OCI-LY1 (cell line): ENCODE measurements around the gene ST6GALNAC6.

Source experiments
- H2AFZ ChIP-seq: fragments of 200-600 bp; sonication (generic), shearing (Covaris generic); 2 replicates; pipeline ENCODE4 v1.6.0; 2014; ENCODE audit warnings: antibody characterized with exemption, mild to moderate bottlenecking, low read length
- H3F3A ChIP-seq: fragments of 200-600 bp; sonication (generic), shearing (Covaris generic); 2 replicates; pipeline ENCODE4 v1.6.0; 2014; ENCODE audit warnings: mild to moderate bottlenecking, antibody characterized with exemption, low read length, moderate library complexity; ENCODE audit not compliant: insufficient read depth
- H3K27ac ChIP-seq: fragments of 200-600 bp; sonication (generic); 2 replicates; pipeline ENCODE4 v1.5.1; 2014; ENCODE audit warnings: low read length, mixed run types, mild to moderate bottlenecking, low read depth; ENCODE audit not compliant: poor library complexity, severe bottlenecking
- H3K27me3 ChIP-seq: fragments of 200-600 bp; sonication (generic); 2 replicates; pipeline ENCODE4 v1.6.0; 2014; ENCODE audit warnings: antibody characterized with exemption, mild to moderate bottlenecking, low read length, moderate library complexity; ENCODE audit not compliant: insufficient read depth
- H3K36me3 ChIP-seq: fragments of 200-600 bp; sonication (generic); 2 replicates; pipeline ENCODE4 v1.6.1; 2014; ENCODE audit warnings: mild to moderate bottlenecking, antibody characterized with exemption, low read length, moderate library complexity, mixed read lengths; ENCODE audit not compliant: insufficient read depth
- H3K4me1 ChIP-seq: fragments of 200-600 bp; sonication (generic); 2 replicates; pipeline ENCODE4 v1.5.1; 2014; ENCODE audit warnings: mild to moderate bottlenecking, low read length, moderate library complexity; ENCODE audit not compliant: insufficient read depth, severe bottlenecking
- H3K4me2 ChIP-seq: fragments of 200-600 bp; sonication (generic), shearing (Covaris generic); 2 replicates; pipeline ENCODE4 v1.6.1; 2014; ENCODE audit warnings: low read length
- H3K4me3 ChIP-seq: fragments of 200-600 bp; sonication (generic); 2 replicates; pipeline ENCODE4 v1.5.1; 2014; ENCODE audit warnings: low read length, low read depth, mild to moderate bottlenecking, mixed read lengths; ENCODE audit not compliant: poor library complexity, severe bottlenecking
- H3K79me2 ChIP-seq: fragments of 200-600 bp; shearing (Covaris generic); 2 replicates; pipeline ENCODE4 v1.6.1; 2016; ENCODE audit warnings: mixed run types, low read length, mixed read lengths; ENCODE audit not compliant: insufficient read depth
- H3K9ac ChIP-seq: fragments of 200-600 bp; sonication (generic), shearing (Covaris generic); 2 replicates; pipeline ENCODE4 v1.6.1; 2014; ENCODE audit warnings: mild to moderate bottlenecking, low read length, mixed read lengths
- H3K9me2 ChIP-seq: fragments of 200-600 bp; sonication (generic), shearing (Covaris generic); 2 replicates; pipeline ENCODE4 v1.6.1; 2014; ENCODE audit warnings: low read depth, mild to moderate bottlenecking, low read length, mixed read lengths
- H3K9me3 ChIP-seq: fragments of 200-600 bp; shearing (Covaris generic); 2 replicates; pipeline ENCODE4 v1.6.1; 2014; ENCODE audit warnings: low read length, mixed read lengths
- H4K20me1 ChIP-seq: fragments of 200-600 bp; sonication (generic), shearing (Covaris generic); 2 replicates; pipeline ENCODE4 v1.6.0; 2016; ENCODE audit warnings: mild to moderate bottlenecking, low read length; ENCODE audit not compliant: insufficient read depth
- CTCF ChIP-seq: fragments of 200-600 bp; sonication (generic), shearing (Covaris generic); IDR thresholded peaks from 2 replicates; pipeline ENCODE4 v1.5.1; 2017; ENCODE audit warnings: mild to moderate bottlenecking, antibody characterized with exemption, low read length, moderate library complexity, mixed read lengths
- EZH2 ChIP-seq: fragments of 200-600 bp; sonication (generic), shearing (Covaris generic); IDR thresholded peaks from 2 replicates; pipeline ENCODE4 v1.8.0; 2017; ENCODE audit warnings: borderline replicate concordance, mixed run types, mild to moderate bottlenecking, antibody characterized with exemption, low read length, moderate library complexity, mixed read lengths

Gene ST6GALNAC6

GRCh38 chr9:127924736-127925444 lies 25.5 kb upstream of the ST6GALNAC6 start:
- Histone ChIP-seq H3K4me1 (peaks cover 24% of the 10 kb centered on the region), H3K36me3 (no peaks in the 10 kb centered on the region), H3F3A (no peaks in the 10 kb centered on the region), H3K9me2 (no peaks in the 10 kb centered on the region), H3K9me3 (no peaks in the 10 kb centered on the region), H3K9ac (no peak overlapping the region), H3K4me3 (no peak overlapping the region), H3K79me2 (no peaks in the 10 kb centered on the region), H3K4me2 (no peak overlapping the region), H3K27ac (no peak overlapping the region), H2AFZ (no peak overlapping the region), H4K20me1 (no peaks in the 10 kb centered on the region), H3K27me3 (peaks cover 9% of the 10 kb centered on the region)
- TF ChIP-seq EZH2 (no peak), CTCF (no peak)

- no peak overlapping the region for H3K27ac ChIP-seq
- H3K9me2 ChIP-seq, result no peaks in the 10 kb centered on the region
- H3K9ac ChIP-seq, result no peak overlapping the region
- peaks cover 23% of the 10 kb centered on the region for H3K4me1 ChIP-seq
- H3K9me3 ChIP-seq, result no peaks in the 10 kb centered on the region
- no peak overlapping the region for H3K4me2 ChIP-seq
- no peaks in the 10 kb centered on the region for H4K20me1 ChIP-seq
- H3F3A ChIP-seq, result no peaks in the 10 kb centered on the region
- TF ChIP-seq CTCF, result no peak
- no peak for TF ChIP-seq EZH2
- no peaks in the 10 kb centered on the region for H3K36me3 ChIP-seq
- no peaks in the 10 kb centered on the region for H3K27me3 ChIP-seq
- H3K79me2 ChIP-seq, result no peaks in the 10 kb centered on the region
- no peak overlapping the region for H3K4me3 ChIP-seq
- H2AFZ ChIP-seq, result no peak overlapping the region
Observed at GRCh38 chr9:127923771-127924170, 24.4 kb upstream of the ST6GALNAC6 start.

GRCh38 chr9:127923046-127923445 lies 23.6 kb upstream of the ST6GALNAC6 start:
- H3K9me3 ChIP-seq, result no peaks in the 10 kb centered on the region
- no peak overlapping the region for H3K9ac ChIP-seq
- H3K27ac ChIP-seq, result no peak overlapping the region
- no peaks in the 10 kb centered on the region for H3F3A ChIP-seq
- no peak overlapping the region for H3K4me3 ChIP-seq
- no peak overlapping the region for H2AFZ ChIP-seq
- H3K27me3 ChIP-seq, result no peaks in the 10 kb centered on the region
- H3K36me3 ChIP-seq, result no peaks in the 10 kb centered on the region
- no peaks in the 10 kb centered on the region for H3K79me2 ChIP-seq
- H3K9me2 ChIP-seq, result no peaks in the 10 kb centered on the region
- H3K4me1 ChIP-seq, result peaks cover 24% of the 10 kb centered on the region
- H4K20me1 ChIP-seq, result no peaks in the 10 kb centered on the region
- TF ChIP-seq EZH2, result no peak
- TF ChIP-seq CTCF, result no peak
- H3K4me2 ChIP-seq, result no peak overlapping the region
